NCI-H748 treated with DMSO at 0.1 percent for 48 hours (cell line): Measurements from ENCODE around the gene MAP3K5.

Experiments used
- DNase-seq: peaks from one replicate; lab custom pipeline; 2025; lab: John Stamatoyannopoulos, UW

The MAP3K5 gene

DNA sequence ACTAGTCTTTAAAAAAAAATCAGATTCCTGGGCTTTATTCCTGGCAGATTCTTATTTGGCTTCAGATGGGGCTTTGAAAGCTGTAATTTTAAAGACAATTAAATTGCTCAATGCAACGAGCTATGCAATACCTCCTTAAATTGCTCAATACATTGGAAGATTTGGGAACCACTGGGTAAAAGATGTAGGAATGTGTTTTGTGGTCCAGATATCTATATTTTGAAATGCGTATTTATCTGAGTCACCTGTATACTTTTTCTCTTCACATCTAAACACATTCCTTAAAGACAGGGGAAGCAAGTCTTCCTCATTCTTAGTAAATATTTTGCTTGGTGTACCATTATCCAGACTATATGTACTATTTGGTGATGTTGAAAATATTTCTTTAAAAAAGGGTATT is 212.5 kb downstream of the MAP3K5 start:
- DNase-seq: no peak

DNA sequence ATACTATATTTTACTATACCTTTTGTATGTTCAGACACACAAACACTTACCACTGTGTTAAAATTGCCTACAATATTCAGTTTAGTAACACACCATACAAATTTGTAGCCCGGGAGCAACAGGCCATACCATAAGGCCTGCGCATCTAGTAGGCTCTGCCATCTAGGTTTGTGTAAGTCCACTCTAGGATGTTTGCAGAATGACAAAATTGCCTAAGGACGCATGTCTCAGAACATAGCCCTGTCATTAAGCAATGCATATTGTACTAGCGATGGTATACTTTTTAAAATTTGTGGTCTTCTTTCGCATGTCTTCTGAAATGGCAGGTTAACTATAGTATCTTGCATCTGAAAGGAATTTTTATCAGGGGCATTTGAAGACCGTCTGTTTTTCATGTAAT is 215.5 kb downstream of the MAP3K5 start:
- no peak for DNase-seq

DNA sequence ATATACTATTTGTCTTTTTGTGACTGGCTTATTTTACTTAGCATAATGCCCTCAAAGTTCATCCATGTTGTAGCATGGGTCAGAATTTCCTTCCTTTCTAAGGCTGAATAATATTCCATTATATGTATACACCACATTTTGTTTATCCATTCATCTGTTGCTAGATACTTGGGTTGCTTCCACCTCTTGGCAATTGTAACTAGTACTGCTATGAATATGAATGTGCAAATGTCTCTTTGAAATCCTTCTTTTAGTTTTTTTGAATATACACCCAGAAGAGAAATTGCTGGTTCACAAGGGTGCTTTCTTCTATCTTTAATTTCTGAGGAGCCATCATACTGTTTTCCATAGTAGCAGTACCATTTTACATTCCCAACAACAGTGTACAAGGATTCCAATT is 220.8 kb downstream of the MAP3K5 start:
- DNase-seq: no peak

- DNase-seq: no peak
These were observed 221.2 kb downstream of the MAP3K5 start for GRCh38 chr6:136571065-136571464.

DNA sequence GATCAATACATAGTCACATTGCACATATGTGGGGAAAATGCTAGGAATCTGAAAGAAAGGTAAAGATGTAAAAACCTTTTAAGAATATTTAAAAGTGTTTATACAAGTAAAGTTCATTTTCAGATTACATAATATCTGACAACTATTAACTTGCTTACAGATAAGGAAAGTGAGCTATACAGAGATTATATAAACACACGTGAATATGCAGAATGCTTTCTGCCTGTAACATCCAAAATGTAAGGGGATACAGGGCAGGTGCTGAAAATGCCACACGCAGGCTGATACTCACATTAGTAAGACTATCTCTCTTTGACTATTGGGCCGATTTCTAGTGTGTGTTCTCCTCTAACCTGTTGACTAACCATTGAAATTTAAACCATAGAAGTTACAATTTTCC is 224.1 kb downstream of the MAP3K5 start:
- DNase-seq: no peak

GRCh38 chr6:136567688-136568087 is 224.6 kb downstream of the MAP3K5 start:
- DNase-seq: no peak

DNA sequence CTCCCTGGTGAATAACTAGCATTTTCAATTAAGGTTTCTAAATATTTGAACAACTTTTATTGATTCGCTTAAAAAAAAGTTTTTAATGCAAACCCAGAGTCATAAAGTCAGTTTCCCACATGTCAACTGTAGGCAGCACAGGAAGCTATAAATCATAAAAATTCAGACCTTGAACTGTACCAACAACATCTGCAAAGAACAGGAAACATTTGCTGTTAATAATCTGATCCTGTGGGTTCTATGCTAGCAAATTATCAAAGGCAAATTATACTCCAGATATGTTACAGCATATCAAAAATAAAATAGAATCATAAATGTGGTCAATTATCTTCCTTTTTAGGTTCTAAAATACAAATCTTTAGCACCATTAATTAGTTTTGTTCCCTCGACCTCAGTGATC is 225.4 kb downstream of the MAP3K5 start:
- DNase-seq: no peak

DNA sequence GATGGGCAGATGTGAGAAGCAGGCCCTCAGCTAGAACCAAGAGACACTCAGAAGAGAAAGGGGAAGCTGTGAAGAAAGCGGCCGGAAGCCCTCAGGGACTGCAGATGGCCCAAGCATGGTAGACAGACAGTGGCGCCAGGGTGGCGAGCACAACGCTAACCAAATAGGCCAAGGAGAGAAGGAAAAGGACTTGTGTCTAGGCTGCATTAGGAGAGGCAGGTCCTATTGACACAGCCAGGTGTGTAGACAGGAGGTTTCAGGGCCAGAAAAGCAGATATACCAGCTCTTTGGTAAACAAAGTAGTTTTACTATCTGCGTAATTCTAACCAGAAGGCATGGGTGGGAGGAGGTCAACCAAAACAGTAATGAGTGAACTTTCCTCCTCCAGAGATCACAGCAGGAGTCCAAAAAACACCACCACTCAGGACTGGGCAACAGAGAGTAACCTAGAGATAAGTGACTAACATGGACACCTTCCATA is 226.2 kb downstream of the MAP3K5 start:
- DNase-seq: no peak

DNA sequence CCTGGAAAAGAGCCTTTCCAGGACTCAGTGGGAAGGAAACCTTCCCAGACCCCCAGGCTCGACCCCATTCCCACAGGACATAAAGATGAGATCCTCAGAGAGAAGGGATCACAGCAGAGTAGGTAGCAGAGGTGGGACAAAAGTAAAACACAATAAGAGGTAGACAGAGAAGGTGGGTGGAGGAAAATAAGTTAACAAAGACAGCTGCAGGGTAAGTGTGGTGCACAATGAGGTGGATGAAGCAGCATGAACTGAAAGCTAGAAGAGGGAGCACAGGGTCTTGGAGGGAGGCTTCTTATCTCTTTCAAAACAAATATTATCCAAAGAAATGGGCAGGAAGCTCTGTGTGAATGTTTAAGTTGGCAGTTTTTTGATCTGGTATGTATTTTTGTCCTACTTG is 228.1 kb downstream of the MAP3K5 start:
- DNase-seq: no peak

DNA sequence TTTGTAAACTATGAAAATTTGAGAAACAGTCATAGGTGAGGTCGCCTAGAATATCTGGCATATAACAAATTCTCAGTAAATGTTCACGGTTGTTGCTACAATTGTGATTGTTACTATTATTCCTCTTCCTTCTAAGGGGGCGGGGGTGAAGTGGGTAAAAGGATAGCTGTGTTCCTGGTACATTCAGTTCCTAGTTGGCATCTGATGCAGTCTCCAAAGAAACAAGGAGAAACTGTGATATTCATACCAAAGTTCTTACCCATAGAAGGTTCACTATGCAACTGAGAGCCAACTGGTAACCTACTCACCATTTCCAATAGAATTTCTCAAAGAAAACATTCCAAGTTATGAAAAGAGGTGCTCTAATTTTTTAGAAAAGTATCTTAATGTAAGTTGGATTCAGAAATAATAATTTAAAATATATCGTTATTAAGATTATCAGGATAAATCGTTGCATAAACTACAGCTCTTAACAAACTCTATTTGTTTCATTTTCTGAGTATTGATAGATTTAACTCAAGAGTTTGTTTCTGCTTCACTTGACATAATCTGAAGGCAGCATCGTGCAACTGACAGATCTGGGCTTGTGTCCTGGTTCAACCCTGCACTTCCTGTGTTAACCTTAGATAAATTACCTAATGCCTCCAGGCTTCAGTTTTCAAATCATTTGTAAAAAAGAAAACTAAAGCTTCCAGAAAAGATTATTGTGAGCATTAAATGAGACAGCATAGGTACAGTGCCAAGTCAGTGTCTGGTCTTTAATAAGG is 228.7 kb downstream of the MAP3K5 start:
- no peak for DNase-seq

DNA sequence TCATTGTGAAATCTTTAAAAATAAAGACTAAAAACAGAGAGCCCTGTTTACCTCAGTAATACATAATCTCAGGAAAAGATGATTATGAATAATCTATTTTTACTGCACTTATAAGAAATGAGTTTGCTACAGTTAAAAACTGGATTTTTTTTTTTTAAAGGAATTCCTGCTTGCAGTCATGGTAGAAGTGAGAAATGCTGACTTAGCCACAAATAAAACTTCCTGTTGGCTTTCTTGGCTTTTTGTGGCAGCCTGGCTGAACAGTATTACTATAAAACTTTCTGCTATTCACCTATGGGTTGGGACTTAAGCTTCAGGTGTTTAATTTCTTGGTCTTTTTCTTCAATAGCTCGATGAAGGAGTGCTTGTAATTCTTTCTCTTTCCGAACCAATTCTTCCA is 230.1 kb downstream of the MAP3K5 start:
- DNase-seq: no peak

- DNase-seq: no peak
These were observed 239.0 kb downstream of the MAP3K5 start for GRCh38 chr6:136553166-136553787.

GRCh38 chr6:136552054-136552453 is 240.2 kb downstream of the MAP3K5 start:
- DNase-seq: no peak

- no peak for DNase-seq
These were observed 241.2 kb downstream of the MAP3K5 start for GRCh38 chr6:136551103-136551502.

- peak; percentile 79 for DNase-seq
These were observed 241.8 kb downstream of the MAP3K5 start, which contains the start of gene MAP7 for GRCh38 chr6:136550330-136551071. Gene MAP7, minus strand, starts transcription at chr6:136550422. Its CDS starts 14 bp downstream, at chr6:136550408.

- no peak for DNase-seq
These were observed 242.3 kb downstream of the MAP3K5 start for GRCh38 chr6:136550045-136550329.

DNA sequence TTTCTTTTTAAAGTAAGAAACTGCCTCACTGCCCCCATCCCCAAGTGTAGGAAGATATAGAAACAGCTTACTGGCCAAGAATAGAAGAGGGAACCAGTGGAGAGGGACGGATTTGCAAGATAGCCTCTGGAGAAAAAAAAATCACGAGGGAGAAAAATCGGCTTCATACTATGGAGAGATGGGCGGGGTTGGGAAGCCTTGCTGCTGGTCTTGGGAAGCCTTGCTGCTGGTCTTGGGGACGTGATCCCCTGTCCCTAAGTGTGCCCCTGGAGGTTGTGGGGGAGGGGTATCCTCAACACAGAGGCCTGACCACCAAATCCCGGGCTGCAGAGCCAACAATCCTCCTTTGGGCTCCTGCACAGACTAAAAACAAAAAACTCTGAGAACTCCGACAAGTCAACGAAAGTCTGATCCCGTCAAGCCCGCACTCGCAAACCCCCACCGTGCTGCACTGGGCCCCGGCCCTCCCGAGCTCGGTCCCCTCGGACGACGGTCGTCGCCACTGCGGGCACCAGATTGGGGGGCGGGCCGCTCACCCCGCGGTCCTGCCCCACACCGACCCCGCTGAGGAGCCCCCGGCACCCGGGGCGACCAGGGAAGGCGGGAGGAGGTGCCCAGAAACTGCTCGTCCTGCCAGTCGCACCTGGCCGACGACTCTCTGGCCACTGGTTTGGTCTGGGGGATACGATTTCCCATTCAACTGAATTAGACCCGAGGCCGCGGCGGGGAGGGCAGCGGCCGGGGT is 242.8 kb downstream of the MAP3K5 start:
- DNase-seq: peak; percentile 40

DNA sequence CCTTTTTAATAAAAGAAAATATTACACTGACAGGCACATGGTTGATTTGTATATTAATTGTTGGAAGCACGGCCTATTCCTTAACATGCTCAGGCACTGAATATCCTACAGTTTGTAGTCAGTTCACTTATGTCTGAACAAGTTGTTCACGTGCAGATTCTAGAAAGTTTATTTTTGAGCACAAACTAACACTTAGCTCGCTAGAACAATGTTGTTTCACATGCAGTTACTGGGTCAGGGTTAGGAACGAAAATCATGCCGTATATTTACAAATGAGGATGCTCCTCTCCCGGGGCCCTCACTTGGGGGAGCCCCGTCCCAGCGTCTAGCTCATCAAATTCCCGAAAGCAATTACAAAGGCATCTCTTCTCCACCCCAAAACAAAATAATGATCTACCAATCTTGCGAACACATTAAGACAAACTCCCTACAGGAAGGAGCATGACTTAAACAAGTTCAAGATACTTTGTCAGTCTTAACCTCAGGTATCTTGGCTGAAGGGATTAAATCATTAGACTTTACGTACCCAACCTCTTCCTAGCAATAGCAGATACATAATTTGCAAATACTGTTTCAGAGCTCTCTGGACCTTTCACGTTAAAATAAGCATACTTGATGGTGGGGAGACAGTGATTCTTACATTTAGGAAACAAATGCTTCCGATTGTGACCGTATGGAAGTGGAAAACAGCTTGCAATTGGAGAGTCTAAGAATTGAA is 243.5 kb downstream of the MAP3K5 start:
- DNase-seq: no peak

DNA sequence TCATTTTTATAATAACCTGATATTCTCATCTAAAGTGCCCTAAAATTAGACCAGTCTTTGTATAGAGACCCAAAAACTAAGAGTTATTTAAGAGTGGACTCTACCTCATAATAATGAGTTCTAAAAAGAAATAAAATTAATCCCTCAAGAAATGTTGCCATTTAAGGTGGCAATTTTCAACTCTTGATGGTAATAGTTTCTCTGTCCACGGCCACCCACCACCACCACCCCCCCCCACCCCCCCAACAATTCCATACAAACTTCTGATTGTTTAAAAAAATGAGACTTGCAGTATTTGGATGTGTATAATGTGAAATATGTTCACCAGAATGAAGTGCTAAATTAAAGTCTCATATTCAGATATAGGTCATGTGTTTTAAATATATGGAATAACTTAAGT is 244.4 kb downstream of the MAP3K5 start:
- no peak for DNase-seq

- peak; percentile 10 for DNase-seq
These were observed 244.9 kb downstream of the MAP3K5 start for GRCh38 chr6:136547336-136547735.

DNA sequence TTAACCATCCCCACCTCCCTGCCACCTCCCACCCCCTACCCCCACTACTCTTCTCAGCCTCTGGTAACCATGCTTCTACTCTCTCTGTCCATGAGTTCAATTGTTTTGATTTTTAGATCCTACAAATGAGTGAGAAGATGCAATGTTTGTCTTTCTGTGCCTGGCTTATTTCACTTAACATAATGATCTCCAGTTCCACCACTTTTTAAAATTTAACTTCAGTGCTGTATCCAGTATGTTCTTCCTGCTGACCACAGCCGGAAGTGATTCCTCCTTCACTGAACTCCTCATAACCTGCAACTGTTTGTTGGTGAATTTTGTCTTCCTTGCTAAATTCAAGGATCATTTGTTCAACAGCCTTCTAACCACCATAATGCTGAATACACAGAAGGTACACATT is 245.9 kb downstream of the MAP3K5 start:
- DNase-seq: no peak

DNA sequence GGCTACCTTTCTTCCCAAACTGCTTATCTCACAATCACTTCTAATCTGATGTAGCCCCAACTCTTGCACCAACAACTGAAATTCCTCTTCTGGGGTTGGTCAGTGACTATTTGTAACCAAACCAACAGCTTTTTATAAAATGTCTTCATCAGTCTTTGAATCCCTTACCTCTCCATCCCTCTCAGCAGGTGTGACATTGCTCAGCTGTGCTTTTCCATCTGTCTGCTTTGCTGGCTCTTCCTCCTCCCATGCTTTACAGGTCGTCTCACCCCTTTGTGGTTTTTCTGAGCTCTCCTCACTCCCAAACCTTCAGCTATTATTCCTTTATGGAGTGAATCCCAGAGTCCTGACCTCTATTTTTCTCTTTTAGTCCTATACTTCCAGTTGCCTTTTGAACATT is 248.0 kb downstream of the MAP3K5 start:
- DNase-seq: no peak
